ENCODE results near the gene TEK. TPM values are rescaled to one million over a fixed set of nuclear protein-coding genes. Genes with fewer than 3 reads are reported as not detected.
"Not testable (repeated sequence)": the region's sequence is repeated elsewhere in the genome, so short reads cannot be mapped to it uniquely, and the experiment has no call there.

TEK gene
- 10 to 100 TPM; 19.2 to 29.5 TPM for total RNA-seq
- long read RNA-seq, full-length matches to known transcripts = 7 of 23 reads
- long read RNA-seq, partial matches to known transcripts = 5 of 23 reads
- long read RNA-seq, other reads (novel, unspliced or antisense) = 11 of 23 reads

GRCh38 chr9:27108981-27109541, at the start of gene TEK:
TEK (plus strand) TSS chr9:27109225; CDS start chr9:27109591, 366 bp downstream.
- intact Hi-C loops (cut with DNase I) = no loop called here
- DNase-seq = no peak
- peak; percentile 50 to 56 for ATAC-seq

- DNase-seq = no peak
- ATAC-seq = no peak
- intact Hi-C loops (cut with DNase I) = no loop called here
Measured at GRCh38 chr9:27059412-27059811, 49.6 kb upstream of the TEK start.

- no peak for ATAC-seq
- intact Hi-C loops (cut with DNase I) = no loop called here
- DNase-seq = no peak
Measured at GRCh38 chr9:27059907-27060306, 49.1 kb upstream of the TEK start.

DNA sequence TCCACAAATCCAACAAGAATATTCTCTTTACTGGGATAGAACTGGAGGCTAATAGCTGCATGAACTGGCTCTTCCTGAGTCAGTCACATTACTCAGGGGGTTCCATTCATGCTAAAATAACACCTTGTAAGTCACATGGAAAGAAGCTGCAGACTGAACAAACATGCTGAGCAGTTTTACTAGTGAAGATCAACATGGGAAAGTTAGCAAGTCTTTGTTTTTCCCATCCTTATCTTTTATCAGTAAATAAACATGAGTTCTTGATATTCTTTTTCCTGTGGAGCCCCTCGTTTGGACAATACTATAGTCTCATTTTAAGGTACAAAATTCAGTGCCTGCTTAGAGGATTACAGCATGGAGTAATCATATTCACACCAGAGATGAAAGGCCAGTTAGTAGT, 43.7 kb upstream of the TEK start:
- intact Hi-C loops (cut with DNase I) = no loop called here
- ATAC-seq (no peak), DNase-seq (no peak)

- DNase-seq (no peak), ATAC-seq (no peak)
- intact Hi-C loops (cut with DNase I) = no loop called here
Measured at GRCh38 chr9:27073841-27074728, 34.9 kb upstream of the TEK start.

DNA sequence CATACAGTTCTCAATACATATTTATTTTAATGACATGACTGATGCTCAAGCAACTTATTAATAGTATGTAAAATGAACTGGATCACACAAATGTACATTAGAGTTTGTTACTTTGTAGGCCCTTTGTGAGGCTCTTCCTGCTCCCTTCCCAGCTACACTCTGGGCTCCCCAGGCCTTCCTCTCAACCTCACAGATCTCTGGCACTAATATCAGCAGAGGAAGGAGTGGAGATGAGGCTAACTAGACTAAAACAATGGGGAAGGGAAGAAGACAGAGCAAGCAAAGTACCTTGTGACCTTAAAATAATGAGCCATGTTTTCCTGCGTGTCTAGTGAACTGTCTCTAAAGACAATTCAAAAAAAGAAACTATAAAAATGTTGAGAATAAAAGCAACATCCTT, 30.3 kb upstream of the TEK start:
- DNase-seq (no peak), ATAC-seq (no peak)
- intact Hi-C loops (cut with DNase I) = no loop called here

GRCh38 chr9:27085456-27085855, 23.6 kb upstream of the TEK start:
- ATAC-seq (no peak), DNase-seq (no peak)
- intact Hi-C loops (cut with DNase I) = no loop called here

DNA sequence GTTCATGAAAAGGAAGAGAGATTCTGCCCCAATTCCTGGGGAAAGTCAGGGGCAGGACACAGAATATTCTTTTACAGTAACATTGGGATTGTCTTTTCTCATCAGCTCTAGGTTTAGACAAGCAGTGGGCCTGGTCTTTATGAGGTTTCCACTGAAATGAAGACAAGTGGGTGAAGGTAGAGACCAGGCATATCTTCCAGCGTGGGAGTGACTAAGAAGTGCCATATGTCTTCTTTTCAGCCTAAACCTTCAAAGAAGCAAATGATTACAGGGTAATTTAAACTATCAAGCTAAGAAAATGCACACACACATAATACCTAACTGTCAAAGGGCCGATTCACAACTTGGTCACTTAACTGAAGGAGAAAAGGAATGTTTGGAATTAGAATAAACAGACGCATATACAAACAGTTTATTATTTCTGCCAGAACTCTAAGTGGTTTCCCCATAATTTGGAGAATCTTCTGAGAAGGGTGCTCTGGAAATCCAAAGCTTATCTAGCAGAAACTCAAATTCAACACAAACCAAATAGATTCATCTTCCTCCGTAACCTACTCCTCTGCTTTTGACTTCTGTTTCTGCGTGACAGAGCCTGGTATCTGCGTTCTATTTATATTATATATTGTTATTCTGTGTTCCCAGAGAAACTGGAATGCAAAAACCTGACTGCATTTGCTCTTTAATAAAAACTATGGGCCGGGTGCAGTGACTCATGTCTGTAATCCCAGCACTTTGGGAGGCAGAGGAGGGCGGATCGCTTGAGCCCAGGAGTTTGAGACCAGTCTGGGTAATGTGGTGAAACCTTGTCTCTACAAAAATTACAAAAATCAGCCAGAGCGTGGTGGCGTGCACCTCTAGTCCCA, 22.0 kb upstream of the TEK start:
- intact Hi-C loops (cut with DNase I) = no loop called here

DNA sequence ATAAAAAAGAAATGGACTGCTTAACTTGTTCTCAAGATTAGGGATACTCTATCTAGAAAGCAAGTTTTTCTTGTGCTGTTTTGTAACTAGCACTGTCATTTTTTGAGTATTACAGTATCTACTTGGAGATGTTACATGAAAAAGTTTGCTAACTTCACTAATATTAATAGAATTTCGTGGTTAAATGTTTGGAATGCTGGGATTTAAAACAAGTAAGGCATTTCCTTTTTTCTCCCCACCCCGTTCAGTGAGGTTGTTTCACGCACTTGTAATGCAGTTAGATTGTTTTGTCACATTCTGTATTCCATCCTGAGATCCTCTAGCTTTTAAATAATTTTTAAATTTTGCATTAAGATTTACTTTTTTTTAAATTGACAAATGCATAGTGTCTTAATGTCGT, 20.0 kb upstream of the TEK start:
- intact Hi-C loops (cut with DNase I) = no loop called here
- ATAC-seq (no peak), DNase-seq (no peak)

More for the DNA sequence above, 22.0 kb upstream of the TEK start:
- ATAC-seq (peak in 1 of 2 donors; percentile 52), DNase-seq (no peak)

- DNase-seq (no peak), ATAC-seq (no peak)
- intact Hi-C loops (cut with DNase I) = no loop called here
Measured at GRCh38 chr9:27089706-27090105, 19.3 kb upstream of the TEK start.

DNA sequence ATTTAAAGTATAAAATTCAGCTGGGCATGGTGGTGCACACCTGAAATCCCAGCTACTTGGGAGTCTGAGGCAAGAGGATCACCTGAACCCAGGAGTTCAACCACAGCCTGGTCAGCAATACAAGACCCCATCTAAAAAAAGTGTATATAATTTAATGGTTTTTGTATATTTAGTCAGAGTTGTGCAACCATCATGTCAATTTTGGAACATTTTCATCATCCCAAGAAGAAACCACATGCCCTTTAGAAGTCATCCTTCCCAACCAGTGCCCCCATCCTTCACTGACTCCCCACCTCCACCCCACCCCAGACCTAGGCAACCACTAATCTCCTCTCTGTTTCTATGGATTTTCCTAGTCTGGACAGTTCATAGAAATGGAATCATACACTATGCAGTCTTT, 18.8 kb upstream of the TEK start:
- intact Hi-C loops (cut with DNase I) = no loop called here
- DNase-seq (no peak), ATAC-seq (no peak)

- ATAC-seq = no peak
- intact Hi-C loops (cut with DNase I) = no loop called here
- DNase-seq = no peak
Measured at GRCh38 chr9:27090711-27091110, 18.3 kb upstream of the TEK start.

DNA sequence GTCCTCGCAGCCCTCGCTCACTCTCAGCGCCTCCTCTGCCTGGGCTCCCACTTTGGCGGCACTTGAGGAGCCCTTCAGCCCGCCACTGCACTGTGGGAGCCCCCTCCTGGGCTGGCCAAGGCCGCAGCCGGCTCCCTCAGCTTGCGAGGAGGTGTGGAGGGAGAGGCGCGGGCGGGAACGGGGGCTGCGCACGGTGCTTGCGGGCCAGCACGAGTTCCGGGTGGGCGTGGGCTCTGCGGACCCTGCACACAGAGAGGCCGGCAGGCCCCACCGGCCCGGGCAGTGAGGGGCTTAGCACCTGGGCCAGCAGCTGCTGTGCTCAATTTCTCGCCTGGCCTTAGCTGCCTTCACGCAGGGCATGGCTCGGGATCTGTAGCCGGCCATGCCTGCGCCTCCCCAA, 16.5 kb upstream of the TEK start:
- ATAC-seq; intact Hi-C loops (cut with DNase I); DNase-seq: not testable (repeated sequence)

GRCh38 chr9:27093384-27094067, 15.5 kb upstream of the TEK start:
- intact Hi-C loops (cut with DNase I); ATAC-seq; DNase-seq: not testable (repeated sequence)

DNA sequence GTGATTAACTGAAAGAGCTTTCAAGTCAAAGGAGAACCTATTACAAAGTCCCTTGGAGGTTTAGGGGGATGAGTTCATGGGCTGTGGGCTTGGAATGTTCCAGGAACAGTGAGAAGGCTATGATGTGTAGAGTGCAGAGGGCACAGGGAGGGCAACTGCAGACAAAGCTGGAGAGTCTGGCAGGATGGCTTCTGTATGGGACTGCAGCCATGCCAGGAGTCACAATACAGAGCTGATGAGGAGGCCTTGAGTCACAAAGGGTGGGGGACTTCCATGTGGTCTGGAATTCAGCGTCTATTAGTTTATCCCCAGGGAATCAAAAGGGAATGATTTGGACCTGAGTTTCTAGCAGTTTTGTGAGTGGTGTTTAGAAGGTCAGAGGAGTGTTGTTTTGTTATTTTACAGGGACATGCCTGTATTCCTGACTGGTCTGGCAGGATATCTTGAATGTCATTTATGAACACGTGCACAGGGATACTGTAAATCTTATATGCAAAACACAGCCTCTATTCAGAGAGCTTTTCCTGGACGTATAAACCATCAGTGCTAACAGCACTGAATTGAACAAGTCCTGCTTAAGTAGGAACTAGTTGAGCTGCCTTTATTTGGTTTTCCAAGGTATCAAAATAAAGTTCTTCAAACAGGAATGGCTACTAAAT, 14.3 kb upstream of the TEK start:
- no peak for DNase-seq
- intact Hi-C loops (cut with DNase I) = no loop called here
- peak in 1 of 2 donors; percentile 57 for ATAC-seq

GRCh38 chr9:27107241-27107640, 1.8 kb upstream of the TEK start:
- ATAC-seq (no peak), DNase-seq (no peak)
- intact Hi-C loops (cut with DNase I) = no loop called here

DNA sequence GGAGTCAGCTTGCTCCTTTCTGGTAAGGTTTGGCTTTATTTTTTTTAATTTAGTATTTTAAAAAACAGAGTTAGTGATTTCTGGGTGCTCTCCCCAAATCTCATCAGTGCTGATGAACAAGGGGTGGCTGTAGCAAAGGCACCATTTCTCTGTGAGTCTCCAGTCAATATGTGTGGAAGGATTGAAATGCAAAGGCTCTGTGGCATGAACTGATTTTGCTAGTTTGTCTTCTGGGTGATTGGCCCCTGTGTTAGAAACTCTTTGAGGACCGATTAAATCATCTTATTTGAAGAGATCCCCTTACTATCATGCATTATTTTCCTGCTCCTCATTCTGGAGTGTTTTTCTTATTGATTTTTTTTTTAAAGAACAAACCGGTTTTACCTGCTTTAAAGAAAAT, 596 bp downstream of the TEK start:
- ATAC-seq (no peak), DNase-seq (no peak)
- intact Hi-C loops (cut with DNase I) = loop anchor here in 1 of 2 donors (5.0 kb wide), 1 partner anchor 83 kb away; no protein-coding TSS in a partner anchor

- intact Hi-C loops (cut with DNase I) = loop anchor here in 1 of 2 donors (5.0 kb wide), 1 partner anchor 82 kb away; no protein-coding TSS in a partner anchor
- ATAC-seq = no peak
- no peak for DNase-seq
Measured at GRCh38 chr9:27110181-27110580, 1.2 kb downstream of the TEK start.

Measured in left cardiac atrium (tissue), 4 donors.